ENCODE data around the gene GPATCH4.
"Not testable (repeated sequence)": the region's sequence is repeated elsewhere in the genome, so short reads cannot be mapped to it uniquely, and the experiment has no call there.

- TF ChIP-seq YY1 (IDR thresholded peaks at IDR 0.05; ENCODE audit: insufficient read depth, insufficient read length); SUZ12 (IDR thresholded peaks at IDR 0.05; ENCODE audit: extremely low read depth, insufficient read depth, insufficient read length): not testable (repeated sequence)
Observed at GRCh38 chr1:156607344-156607743, 6.1 kb upstream of the GPATCH4 start.
